ENCODE data around the gene NTM. TPM values are rescaled to one million over a fixed set of nuclear protein-coding genes. Genes with fewer than 3 reads are reported as not detected.

Gene NTM
- total and polyA plus RNA-seq, 7 donors, result 0.07 to 1.1 (median 0.22) TPM; not detected in 2

DNA sequence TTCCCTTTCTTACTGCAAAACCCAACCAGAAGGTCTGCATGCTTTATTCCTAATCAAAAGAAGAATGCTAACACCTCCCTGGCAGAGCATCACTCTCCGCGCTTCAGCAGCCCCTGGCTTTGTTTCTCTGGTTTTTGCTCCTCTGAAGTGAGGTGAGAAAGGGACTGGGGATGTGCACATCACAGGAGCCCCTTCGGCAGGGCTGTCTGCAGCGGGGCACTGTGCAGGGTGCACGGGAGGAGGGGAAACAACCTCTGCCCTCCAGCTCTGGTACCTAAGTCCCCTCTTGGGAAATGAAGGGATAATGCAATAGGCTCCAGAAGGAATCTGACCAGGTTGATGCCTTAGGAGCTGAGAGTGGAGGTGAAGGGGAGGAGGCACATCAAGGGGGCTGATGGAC, 312.7 kb downstream of the NTM start:
- Histone ChIP-seq H3K9me3 (no peaks in the 10 kb centered on the region), H3K27me3 (ENCODE audit: insufficient read depth in 3 of 3, low read length in 2 of 3) (no peaks in the 10 kb centered on the region), H3K27ac (no peak overlapping the region), H3K36me3 (ENCODE audit: insufficient read depth in 1 of 2, low read depth in 1 of 2) (no peaks in the 10 kb centered on the region), H3K4me1 (no peaks in the 10 kb centered on the region), H3K4me3 (no peak overlapping the region)
- intact Hi-C loops (cut with DNase I), result no loop called here
- 81 to 87% (median 82%) methylated on average over 5 of the region's 5 CpGs for WGBS, 3 donors
- TF ChIP-seq, protein P1, sequence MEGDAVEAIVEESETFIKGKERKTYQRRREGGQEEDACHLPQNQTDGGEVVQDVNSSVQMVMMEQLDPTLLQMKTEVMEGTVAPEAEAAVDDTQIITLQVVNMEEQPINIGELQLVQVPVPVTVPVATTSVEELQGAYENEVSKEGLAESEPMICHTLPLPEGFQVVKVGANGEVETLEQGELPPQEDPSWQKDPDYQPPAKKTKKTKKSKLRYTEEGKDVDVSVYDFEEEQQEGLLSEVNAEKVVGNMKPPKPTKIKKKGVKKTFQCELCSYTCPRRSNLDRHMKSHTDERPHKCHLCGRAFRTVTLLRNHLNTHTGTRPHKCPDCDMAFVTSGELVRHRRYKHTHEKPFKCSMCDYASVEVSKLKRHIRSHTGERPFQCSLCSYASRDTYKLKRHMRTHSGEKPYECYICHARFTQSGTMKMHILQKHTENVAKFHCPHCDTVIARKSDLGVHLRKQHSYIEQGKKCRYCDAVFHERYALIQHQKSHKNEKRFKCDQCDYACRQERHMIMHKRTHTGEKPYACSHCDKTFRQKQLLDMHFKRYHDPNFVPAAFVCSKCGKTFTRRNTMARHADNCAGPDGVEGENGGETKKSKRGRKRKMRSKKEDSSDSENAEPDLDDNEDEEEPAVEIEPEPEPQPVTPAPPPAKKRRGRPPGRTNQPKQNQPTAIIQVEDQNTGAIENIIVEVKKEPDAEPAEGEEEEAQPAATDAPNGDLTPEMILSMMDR (IDR thresholded peaks at IDR 0.05), result no peak
- ATAC-seq, result no peak
- no peak for DNase-seq

DNA sequence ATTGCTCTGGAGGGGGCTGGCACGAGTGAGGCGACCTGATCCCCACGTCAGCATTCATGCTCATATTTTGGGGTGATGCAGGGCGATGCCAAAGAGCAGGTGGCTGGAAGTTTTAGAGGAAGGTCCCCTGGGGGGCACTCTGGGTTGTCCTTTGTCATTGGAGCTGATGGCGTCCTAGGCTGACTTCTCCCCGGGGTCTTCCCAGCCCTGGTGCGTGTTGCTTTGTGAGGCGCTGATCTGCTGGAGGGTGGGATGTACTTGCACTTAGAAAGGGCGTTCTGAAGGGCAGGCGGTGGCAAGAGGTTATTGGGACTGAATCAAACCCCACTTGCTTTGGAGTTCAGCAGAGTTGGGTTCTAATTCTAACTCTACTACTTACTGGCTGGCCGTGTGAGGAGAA, 313.3 kb downstream of the NTM start:
- H3K27me3 ChIP-seq (ENCODE audit: insufficient read depth in 3 of 3, low read length in 2 of 3), result no peaks in the 10 kb centered on the region

DNA sequence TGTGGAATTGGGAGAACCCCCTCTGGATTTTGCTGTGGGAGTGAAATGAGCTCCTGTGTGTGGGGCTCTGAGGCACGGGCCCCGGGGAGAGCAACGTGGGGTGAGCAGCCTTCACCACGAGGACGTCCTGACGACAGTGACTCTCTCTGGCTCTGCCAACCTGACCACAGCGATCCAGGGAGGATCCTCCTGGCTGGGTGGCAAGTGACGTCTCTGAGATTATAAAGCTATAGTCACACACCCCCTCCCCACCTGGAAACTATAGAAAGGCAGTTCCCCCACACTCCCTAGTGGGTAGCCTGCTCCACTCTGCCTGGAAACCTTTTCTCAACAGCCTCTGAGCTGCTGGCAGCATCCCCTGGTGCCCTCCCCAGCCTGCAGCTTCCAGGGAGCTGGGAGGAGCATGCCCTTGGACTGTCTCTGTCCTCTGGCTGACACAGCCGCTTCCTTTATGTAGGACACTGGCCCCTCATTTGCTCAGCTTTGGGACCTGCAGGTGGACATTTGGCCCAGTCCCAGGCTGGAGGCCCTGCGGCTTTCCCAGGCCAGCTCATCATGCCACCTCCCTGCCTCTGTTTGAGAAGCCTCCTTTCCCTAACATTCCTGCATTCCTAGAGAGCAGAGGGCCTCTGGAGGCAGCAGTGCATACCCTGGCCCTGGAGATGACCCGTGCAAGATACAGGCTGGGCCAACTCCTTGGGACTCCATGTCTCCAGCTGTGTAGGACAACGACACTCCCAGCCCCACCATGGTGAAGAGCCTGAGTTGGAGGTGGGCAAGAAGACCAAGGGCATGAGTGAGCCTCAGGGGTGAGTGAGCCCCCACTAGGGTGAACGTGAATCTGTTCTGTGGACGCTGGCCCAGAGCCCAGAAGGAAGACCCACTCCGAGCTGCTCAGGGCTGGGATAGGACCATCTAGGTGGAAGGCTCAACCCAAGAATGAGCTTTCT, 314.0 kb downstream of the NTM start:
- Histone ChIP-seq H3K36me3 (ENCODE audit: insufficient read depth in 1 of 2, low read depth in 1 of 2) (no peaks in the 10 kb centered on the region), H3K4me3 (no peak overlapping the region), H3K27ac (no peak overlapping the region), H3K27me3 (ENCODE audit: insufficient read depth in 3 of 3, low read length in 2 of 3) (no peaks in the 10 kb centered on the region), H3K9me3 (no peaks in the 10 kb centered on the region), H3K4me1 (no peaks in the 10 kb centered on the region)
- WGBS, 3 donors, result 59 to 71% (median 64%) methylated on average over 15 of the region's 15 CpGs
- intact Hi-C loops (cut with DNase I), result no loop called here
- TF ChIP-seq, protein P1 (IDR thresholded peaks at IDR 0.05), result no peak
- no peak for ATAC-seq
- no peak for DNase-seq

More for the DNA sequence above, 313.3 kb downstream of the NTM start:
- 76 to 86% (median 80%) methylated on average over 11 of the region's 11 CpGs for WGBS, 3 donors
- Histone ChIP-seq H3K9me3 (no peaks in the 10 kb centered on the region), H3K4me3 (no peak overlapping the region), H3K27ac (no peak overlapping the region), H3K4me1 (no peaks in the 10 kb centered on the region), H3K36me3 (ENCODE audit: insufficient read depth in 1 of 2, low read depth in 1 of 2) (no peaks in the 10 kb centered on the region)
- DNase-seq, result no peak
- TF ChIP-seq, protein P1 (IDR thresholded peaks at IDR 0.05), result no peak
- intact Hi-C loops (cut with DNase I), result no loop called here
- ATAC-seq, result no peak

DNA sequence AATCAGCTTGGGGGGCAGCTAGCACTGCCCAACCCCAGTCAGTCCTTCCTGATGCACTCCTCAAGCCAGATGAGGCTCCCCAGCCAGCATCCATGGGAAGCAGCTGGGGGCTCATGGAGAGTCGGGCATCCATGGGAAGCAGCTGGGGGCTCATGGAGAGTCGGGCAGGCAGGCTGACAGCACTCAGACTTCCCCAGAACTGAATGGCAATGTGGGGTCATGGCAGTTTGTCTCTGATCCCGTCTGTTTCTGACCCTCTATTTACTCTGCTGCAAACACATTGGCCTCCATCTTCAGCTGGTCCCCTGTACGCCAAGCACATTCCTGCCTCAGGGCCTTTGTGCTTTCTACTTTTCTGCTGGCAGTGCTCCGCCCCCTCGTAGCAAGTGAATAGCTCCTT, 314.8 kb downstream of the NTM start:
- Histone ChIP-seq H3K36me3 (ENCODE audit: insufficient read depth in 1 of 2, low read depth in 1 of 2) (no peaks in the 10 kb centered on the region), H3K4me3 (no peak overlapping the region), H3K27ac (no peak overlapping the region), H3K4me1 (no peaks in the 10 kb centered on the region), H3K27me3 (ENCODE audit: insufficient read depth in 3 of 3, low read length in 2 of 3) (no peaks in the 10 kb centered on the region), H3K9me3 (no peaks in the 10 kb centered on the region)
- ATAC-seq (no peak), DNase-seq (no peak)
- intact Hi-C loops (cut with DNase I), result no loop called here
- TF ChIP-seq, protein P1 (IDR thresholded peaks at IDR 0.05), result no peak
- 84 to 85% (median 85%) methylated on average over 6 of the region's 6 CpGs for WGBS, 3 donors

Measured in psoas muscle (tissue), 8 donors.